IPS-20b (cell line): Measurements from ENCODE around the gene ZNF688.
A peak's percentile ranks its signal among the peaks of the same experiment; 100 is the strongest.
"Not testable (repeated sequence)": the region's sequence is repeated elsewhere in the genome, so short reads cannot be mapped to it uniquely, and the experiment has no call there.

Source experiments
- H3K27ac ChIP-seq: one replicate; pipeline ENCODE4 v1.5.1; 2013; ENCODE audit warnings: low read length
- H3K27me3 ChIP-seq: 2 replicates; pipeline ENCODE4 v1.6.1; 2013; ENCODE audit warnings: mild to moderate bottlenecking, low read length, inconsistent platforms; ENCODE audit not compliant: insufficient read depth
- H3K36me3 ChIP-seq: 2 replicates; pipeline ENCODE4 v1.6.1; 2013; ENCODE audit warnings: low read depth, mild to moderate bottlenecking, inconsistent platforms, low read length, moderate library complexity; ENCODE audit not compliant: insufficient read depth
- H3K4me1 ChIP-seq: 2 replicates; pipeline ENCODE4 v1.6.1; 2013; ENCODE audit warnings: mild to moderate bottlenecking, control low read depth, inconsistent platforms, low read length, moderate library complexity; ENCODE audit not compliant: insufficient read depth
- H3K4me3 ChIP-seq: 2 replicates; pipeline ENCODE4 v1.5.1; 2013; ENCODE audit warnings: mild to moderate bottlenecking, low read length, inconsistent platforms
- H3K9ac ChIP-seq: 2 replicates; pipeline ENCODE4 v1.6.1; 2013; ENCODE audit warnings: low read depth, mild to moderate bottlenecking, inconsistent platforms, low read length, moderate library complexity
- H3K9me3 ChIP-seq: 2 replicates; pipeline ENCODE4 v1.6.1; 2013; ENCODE audit warnings: mild to moderate bottlenecking, low read depth, low read length, inconsistent platforms; ENCODE audit not compliant: insufficient read depth

Gene ZNF688

GRCh38 chr16:30536391-30537024 lies 35.0 kb downstream of the ZNF688 start:
- peak overlapping the region; percentile 96; the same call in 1 of the 2 replicates for H3K9ac ChIP-seq
- peak overlapping the region; percentile 100 for H3K27ac ChIP-seq
- not testable (repeated sequence) for H3K36me3 ChIP-seq, H3K27me3 ChIP-seq, H3K9me3 ChIP-seq
- peaks cover 16% of the 10 kb centered on the region for H3K4me1 ChIP-seq
- peak overlapping the region; percentile 81 for H3K4me3 ChIP-seq

GRCh38 chr16:30535777-30536190 lies 35.7 kb downstream of the ZNF688 start:
- Histone ChIP-seq H3K4me1 (peaks cover 10% of the 10 kb centered on the region; the same call in 1 of the 2 replicates), H3K4me3 (peak overlapping the region; percentile 81), H3K9me3 (no peaks in the 10 kb centered on the region), H3K36me3 (peaks cover 8% of the 10 kb centered on the region; the same call in 1 of the 2 replicates), H3K27ac (peak overlapping the region; percentile 100), H3K9ac (peak overlapping the region; percentile 96), H3K27me3 (no peaks in the 10 kb centered on the region)

- H3K27me3 ChIP-seq: no peaks in the 10 kb centered on the region
- H3K9ac ChIP-seq: peak overlapping the region; percentile 96
- peaks cover 10% of the 10 kb centered on the region; the same call in 1 of the 2 replicates for H3K4me1 ChIP-seq
- H3K4me3 ChIP-seq: peak overlapping the region; percentile 81
- peaks cover 10% of the 10 kb centered on the region; the same call in 1 of the 2 replicates for H3K36me3 ChIP-seq
- no peaks in the 10 kb centered on the region for H3K9me3 ChIP-seq
- H3K27ac ChIP-seq: peak overlapping the region; percentile 100
Measured at GRCh38 chr16:30535106-30535776, 36.3 kb downstream of the ZNF688 start.

GRCh38 chr16:30534368-30535105 lies 37.0 kb downstream of the ZNF688 start, which contains the start of gene ZNF747:
Gene ZNF747, minus strand, starts transcription at chr16:30534858. Its CDS starts 179 bp downstream, at chr16:30534679.
- H3K9me3 ChIP-seq: no peaks in the 10 kb centered on the region
- H3K4me3 ChIP-seq: peak within 1 kb of the TSS; percentile 81
- no peaks in the 10 kb centered on the region for H3K27me3 ChIP-seq
- H3K9ac ChIP-seq: peak within 1 kb of the TSS; percentile 96
- H3K27ac ChIP-seq: peak within 1 kb of the TSS; percentile 100
- H3K36me3 ChIP-seq: peaks cover 10% of the 10 kb centered on the region; the same call in 1 of the 2 replicates
- peaks cover 10% of the 10 kb centered on the region; the same call in 1 of the 2 replicates for H3K4me1 ChIP-seq

GRCh38 chr16:30533748-30534367 lies 37.7 kb downstream of the ZNF688 start:
- no peaks in the 10 kb centered on the region for H3K9me3 ChIP-seq
- H3K27me3 ChIP-seq: no peaks in the 10 kb centered on the region
- peaks cover 10% of the 10 kb centered on the region; the same call in 1 of the 2 replicates for H3K4me1 ChIP-seq
- peak overlapping the region; percentile 81 for H3K4me3 ChIP-seq
- H3K36me3 ChIP-seq: peaks cover 10% of the 10 kb centered on the region; the same call in 1 of the 2 replicates
- no peak overlapping the region for H3K27ac ChIP-seq
- H3K9ac ChIP-seq: peak overlapping the region; percentile 96

GRCh38 chr16:30533146-30533522 lies 38.4 kb downstream of the ZNF688 start:
- Histone ChIP-seq H3K9ac (no peak overlapping the region), H3K9me3 (no peaks in the 10 kb centered on the region), H3K4me3 (no peak overlapping the region), H3K36me3 (peaks cover 10% of the 10 kb centered on the region; the same call in 1 of the 2 replicates), H3K4me1 (peaks cover 10% of the 10 kb centered on the region; the same call in 1 of the 2 replicates), H3K27ac (no peak overlapping the region), H3K27me3 (no peaks in the 10 kb centered on the region)

- H3K27me3 ChIP-seq: no peaks in the 10 kb centered on the region
- H3K4me1 ChIP-seq: peaks cover 14% of the 10 kb centered on the region; the same call in 1 of the 2 replicates
- H3K9me3 ChIP-seq: no peaks in the 10 kb centered on the region
- no peak overlapping the region for H3K4me3 ChIP-seq
- H3K36me3 ChIP-seq: peaks cover 10% of the 10 kb centered on the region; the same call in 1 of the 2 replicates
- H3K9ac ChIP-seq: no peak overlapping the region
- H3K27ac ChIP-seq: no peak overlapping the region
Measured at GRCh38 chr16:30532285-30533145, 39.0 kb downstream of the ZNF688 start.

- H3K36me3 ChIP-seq: peaks cover 10% of the 10 kb centered on the region; the same call in 1 of the 2 replicates
- no peak overlapping the region for H3K27ac ChIP-seq
- no peaks in the 10 kb centered on the region for H3K27me3 ChIP-seq
- H3K4me3 ChIP-seq: no peak overlapping the region
- H3K9ac ChIP-seq: no peak overlapping the region
- peaks cover 4% of the 10 kb centered on the region; the same call in 1 of the 2 replicates for H3K4me1 ChIP-seq
- no peaks in the 10 kb centered on the region for H3K9me3 ChIP-seq
Measured at GRCh38 chr16:30530163-30531037, 41.1 kb downstream of the ZNF688 start.

- H3K9ac ChIP-seq: no peak overlapping the region
- peaks cover 15% of the 10 kb centered on the region; the same call in 1 of the 2 replicates for H3K36me3 ChIP-seq
- no peaks in the 10 kb centered on the region for H3K9me3 ChIP-seq
- H3K4me3 ChIP-seq: no peak overlapping the region
- no peak overlapping the region for H3K27ac ChIP-seq
- no peaks in the 10 kb centered on the region for H3K27me3 ChIP-seq
- H3K4me1 ChIP-seq: peaks cover 4% of the 10 kb centered on the region; the same call in 1 of the 2 replicates
Measured at GRCh38 chr16:30528799-30529457, 42.6 kb downstream of the ZNF688 start.
